Hematopoietic multipotent progenitor cell treated with erythropoietin and hydrocortisone succinate and interleukin-3 and kit ligand, for 8 days (in vitro differentiated cells): ENCODE measurements around the gene SERPINH1.

ENCODE experiments used
- DNase-seq: peaks from one replicate; pipeline ENCODE4 v3.0.0-alpha.2; 2015

Gene SERPINH1

DNA sequence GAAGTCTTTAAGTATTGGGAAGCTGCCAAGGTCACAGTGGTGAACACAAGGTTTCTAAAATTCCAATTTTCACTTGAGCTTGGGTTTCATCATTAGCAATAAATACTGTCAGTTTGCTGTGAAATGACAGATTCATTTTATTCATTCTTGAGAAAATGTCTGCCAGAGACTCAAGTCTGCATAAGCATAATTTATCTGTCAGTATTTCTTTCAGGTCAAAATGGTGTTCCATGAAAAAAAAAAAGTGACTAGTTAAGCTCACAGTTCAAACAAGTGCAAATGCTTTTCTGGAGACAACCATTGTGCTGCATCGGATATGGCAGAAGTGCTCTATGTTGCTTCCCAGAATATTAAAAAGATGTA is 28.2 kb upstream of the SERPINH1 start:
- no peak for DNase-seq

DNA sequence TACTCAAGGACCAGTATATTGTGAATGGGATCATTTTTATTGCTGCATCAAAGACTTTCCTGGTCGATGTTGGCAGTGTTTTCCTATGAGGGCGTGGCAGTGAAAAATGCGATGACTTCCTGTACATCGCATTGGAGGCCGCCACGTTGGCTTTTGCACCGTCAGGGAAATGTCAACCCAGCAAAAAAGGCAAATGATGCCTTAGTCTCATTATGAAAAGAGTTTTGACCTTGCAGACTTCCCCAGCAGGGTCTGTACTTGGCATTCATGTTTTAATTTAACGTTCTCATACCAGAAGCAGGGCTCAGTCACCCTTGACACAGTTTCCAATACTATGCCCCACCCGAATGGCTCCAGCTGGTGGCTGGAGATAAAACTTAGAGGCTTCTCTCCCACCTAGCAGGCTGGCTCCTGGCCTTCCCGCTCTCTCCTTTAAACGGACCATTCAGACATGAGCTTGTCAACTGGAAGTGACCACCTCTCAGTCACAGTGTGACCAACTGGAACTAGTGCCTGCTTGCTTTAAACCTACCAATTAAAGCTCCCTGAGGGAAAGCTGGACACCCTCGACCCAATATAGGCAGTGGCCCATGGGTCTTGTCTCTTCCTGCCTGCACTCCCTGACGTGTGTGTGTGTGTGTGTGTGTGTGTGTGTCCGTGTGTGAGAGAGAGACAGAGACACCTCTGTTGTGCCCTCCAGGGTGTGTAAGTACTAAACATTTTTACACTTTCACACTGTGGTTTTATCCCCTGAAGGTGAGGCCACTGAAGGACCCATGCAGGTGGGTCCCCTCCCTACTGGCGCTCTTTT is 27.6 kb upstream of the SERPINH1 start:
- peak; percentile 99 for DNase-seq

DNA sequence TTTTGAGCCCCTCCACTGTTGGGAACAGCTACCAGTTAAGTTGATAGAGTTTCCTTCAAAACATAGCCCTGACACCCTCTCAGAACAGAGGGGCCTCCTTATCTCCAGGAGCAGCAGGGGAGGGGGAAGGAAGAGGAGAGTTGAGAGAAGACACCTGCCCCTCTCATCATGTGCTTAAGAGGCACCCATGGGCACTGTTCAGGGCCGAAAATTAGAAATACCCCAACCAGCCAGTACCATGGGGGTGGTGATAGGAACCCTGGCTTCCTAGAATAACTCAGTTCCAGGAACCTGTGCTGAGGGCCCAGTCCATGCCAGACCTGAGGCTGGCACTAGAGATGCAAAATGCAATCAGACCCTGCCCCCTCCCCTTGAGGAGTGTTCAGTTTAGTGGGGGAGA is 27.0 kb upstream of the SERPINH1 start:
- DNase-seq, result peak; percentile 99

- peak; percentile 58 for DNase-seq
Measured at GRCh38 chr11:75536786-75537641, 25.0 kb upstream of the SERPINH1 start.

DNA sequence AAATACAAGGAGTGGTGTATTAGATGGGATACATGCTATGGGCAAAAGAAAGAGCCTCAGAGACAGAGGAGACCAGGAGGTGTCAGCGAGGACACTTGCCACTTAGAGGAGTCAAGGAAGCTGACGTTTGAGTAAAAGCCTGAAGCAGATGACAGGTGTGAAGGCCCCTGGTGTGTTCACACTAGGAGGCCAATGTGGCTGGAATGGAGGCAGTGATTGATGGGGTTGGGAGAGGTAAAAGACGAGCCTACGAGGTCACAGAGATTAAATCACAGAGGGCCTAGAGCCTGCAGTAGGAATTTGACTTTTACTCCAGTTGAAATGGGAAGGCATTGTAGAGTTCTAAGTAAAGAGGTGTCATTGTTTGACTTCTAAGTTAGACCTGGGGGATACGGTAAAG is 24.3 kb upstream of the SERPINH1 start:
- DNase-seq, result no peak

DNA sequence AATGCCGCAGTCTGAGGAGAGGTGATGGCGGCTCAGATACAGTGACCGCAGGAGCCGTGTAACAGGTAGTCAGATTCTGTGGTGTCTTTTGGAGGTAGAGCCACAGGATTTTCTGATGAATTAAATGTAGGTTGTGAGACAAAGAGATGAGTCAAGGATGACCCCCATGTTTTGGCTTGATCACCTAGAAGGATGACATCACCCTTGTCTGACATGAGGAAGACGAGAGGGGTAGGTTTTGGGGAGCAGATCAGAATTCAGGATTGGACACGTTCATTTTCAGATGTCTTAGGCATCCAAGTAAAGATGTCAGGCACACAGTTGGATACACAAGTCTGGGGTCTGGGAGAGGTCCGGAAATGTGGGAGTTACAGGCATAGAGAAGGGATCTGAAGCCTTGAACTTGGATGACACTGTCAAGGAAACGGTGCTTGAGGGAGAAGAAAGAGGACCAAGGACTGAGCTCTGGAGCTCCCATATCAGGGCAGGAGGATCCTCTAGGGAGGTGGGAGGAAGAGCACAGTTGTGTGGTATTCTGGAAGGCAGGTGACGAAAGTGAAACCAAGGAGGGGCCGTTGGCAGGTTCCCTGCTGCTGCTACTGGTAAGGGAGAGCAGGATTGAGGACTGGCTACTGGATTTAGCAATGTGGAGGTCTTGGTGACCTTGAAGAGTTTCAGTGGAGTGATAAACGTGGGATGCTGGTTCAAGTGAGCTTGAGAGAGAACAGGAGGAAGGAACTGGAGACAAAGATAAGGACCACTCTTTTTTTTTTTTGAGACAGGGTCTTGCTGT is 23.7 kb upstream of the SERPINH1 start:
- DNase-seq, result no peak

- DNase-seq, result no peak
Measured at GRCh38 chr11:75539459-75540334, 22.4 kb upstream of the SERPINH1 start.

DNA sequence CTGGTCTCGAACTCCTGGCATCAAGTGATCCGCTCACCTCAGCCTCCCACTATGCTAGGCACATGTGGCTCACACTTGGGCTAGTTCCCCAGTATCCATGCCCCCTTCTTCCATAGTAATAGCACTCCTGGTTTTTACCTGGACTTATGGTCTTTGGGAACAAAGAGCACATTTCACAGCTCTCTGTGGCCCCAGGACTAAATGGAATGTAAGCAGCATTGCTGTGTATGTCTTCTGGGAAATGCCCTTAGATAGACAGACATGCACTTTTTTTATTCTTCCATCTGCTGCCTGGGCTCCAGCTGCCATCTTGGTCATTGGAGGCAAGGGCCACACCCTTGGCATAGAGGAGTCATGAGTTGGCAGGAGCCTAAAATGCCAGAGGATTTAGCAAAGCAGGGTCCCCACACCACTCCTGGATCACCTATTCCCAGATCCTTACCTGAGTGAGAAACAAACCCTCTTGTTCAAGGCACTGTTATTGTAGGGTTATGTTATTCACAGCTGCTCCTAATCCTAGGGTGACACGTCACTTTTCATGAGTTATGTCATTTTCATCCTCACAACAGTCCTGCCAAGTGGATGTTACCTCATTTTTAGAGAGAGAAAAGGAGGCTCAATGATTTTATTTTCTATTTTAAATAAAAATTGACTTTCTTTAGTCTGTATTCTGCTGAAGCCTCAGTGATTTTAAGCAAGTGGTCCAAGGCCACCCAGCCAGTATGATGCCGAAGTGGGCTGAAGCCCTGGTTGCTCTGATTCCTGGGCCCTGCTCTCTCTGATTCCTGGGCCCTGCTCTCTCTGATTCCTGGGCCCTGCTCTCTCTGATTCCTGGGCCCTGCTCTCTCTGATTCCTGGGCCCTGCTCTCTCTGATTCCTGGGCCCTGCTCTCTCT is 20.6 kb upstream of the SERPINH1 start:
- DNase-seq, result no peak

GRCh38 chr11:75542088-75542438 is 20.0 kb upstream of the SERPINH1 start:
- DNase-seq, result no peak

DNA sequence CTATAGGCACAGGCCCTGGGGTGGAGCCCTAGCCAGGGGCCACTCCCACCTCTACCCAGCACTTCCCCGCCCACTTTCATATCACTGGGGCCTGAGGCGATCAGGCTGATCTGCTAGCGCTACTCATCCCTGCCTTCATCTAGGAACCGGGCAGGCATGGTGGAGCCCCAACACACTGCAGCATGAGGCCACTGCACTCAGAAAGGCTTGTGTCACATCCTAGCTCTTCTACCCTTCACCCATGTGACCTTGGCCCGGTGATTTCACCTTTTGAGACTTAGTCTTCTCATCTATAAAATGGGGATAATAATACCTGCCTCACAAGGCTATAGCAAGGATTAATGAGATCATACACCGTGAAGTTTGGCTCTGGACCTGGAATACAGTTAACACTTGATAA is 18.2 kb upstream of the SERPINH1 start:
- peak; percentile 92 for DNase-seq

DNA sequence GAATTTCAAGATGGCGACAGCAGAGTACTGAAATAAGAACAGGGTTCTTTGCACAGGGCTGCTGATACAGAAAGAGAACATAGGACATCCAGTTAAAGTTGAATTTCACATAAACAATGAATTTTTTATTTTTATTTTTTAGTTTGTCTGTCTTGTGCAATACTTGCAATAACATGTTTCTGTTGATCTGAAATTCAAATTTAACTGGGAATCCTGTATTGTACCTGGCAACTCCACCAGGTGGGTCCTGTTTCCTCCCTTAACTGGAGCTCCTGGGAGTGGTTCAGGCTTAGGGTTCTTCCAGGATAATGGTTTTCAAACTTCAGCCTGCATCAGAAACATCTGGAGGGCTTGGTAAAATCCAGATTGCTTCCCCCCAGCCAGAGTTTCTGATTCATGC is 14.9 kb upstream of the SERPINH1 start:
- DNase-seq, result no peak

- peak; percentile 77 for DNase-seq
Measured at GRCh38 chr11:75547617-75548058, 14.4 kb upstream of the SERPINH1 start.

GRCh38 chr11:75548595-75549272 is 13.3 kb upstream of the SERPINH1 start:
- DNase-seq, result no peak

DNA sequence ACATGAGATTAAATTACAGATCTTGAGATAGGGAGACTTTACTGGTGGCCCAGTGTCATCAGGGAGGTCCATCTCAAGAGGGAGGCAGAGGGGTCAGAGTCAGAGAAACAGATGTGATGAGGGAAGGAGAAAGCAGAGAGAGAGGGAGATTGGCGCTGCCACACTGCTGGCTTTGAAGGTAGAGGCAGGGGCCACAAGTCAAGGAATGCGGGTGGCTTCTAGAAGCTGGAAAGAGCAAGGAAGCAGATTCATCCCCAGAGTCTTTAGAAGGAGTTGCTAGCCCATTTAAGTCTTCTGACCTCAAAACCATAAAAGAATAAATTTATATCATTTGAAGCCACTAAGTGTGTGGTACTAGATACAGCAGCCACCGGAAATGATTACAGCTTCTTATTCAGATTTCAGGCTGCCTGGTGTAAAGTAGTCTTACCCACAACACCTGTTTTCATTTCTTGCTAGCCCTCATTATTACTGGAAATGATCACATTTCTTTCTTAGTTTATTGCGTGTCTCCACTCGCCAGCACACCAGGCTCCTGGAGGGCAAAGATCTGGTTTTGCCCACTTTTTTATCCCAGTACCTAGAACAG is 12.6 kb upstream of the SERPINH1 start:
- no peak for DNase-seq

GRCh38 chr11:75553182-75553581 is 8.9 kb upstream of the SERPINH1 start:
- DNase-seq, result no peak

DNA sequence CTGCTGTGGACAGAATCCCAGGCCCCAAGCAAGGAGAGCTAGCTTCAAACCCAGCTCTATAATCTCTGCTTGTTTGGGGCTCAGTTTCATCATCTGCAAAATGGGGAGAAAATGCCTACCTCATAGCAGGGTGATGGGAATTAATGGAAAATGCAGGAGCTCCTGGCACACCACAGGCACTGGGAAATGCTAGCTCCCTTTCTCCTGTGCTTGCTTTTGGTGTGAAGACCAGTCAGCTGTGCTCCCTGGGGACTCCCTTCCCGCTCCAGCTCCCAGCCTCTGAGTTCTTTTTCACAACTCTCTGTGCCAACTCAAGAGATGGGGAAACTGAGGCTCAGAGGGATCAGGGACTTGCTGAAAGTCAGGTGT is 8.2 kb upstream of the SERPINH1 start:
- DNase-seq, result no peak

DNA sequence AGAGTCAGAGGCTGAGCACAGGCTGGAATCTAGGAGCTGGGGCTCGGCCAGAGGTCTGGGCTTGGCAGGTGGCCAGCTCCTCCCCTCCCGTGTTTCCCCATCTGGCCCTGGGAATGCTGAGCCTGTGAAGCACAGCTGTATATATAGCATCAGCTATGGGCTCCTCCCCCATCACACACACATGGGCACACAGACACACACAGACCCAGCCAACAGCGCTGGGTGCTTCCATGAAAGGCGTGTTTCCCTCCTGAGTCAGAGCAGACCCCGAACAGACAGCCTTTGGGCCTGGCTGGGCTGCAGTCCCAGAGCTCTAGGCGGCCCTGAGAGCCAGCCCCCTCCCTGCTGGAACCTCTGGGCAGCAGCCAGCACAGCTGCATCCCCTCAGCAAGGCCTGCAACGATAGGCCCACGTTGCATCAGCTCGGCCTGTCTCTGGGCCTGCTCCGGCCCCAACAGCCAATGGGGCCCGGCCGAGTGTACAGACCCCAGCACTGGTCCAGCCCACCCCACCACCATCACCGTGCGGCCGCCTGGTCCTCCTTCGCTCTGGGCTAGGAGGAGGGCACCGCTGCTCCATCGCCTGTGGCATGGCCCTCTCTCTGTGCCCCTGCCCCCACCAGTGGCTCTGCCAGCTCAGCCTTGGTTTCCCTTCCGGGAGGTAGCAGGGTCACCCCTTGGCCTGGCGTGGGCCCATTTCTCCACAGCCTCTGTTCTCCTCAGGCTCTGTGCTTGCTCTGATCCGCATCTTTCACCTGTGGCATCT is 7.6 kb upstream of the SERPINH1 start:
- DNase-seq, result no peak

- DNase-seq, result no peak
Measured at GRCh38 chr11:75555079-75555811, 6.8 kb upstream of the SERPINH1 start.

DNA sequence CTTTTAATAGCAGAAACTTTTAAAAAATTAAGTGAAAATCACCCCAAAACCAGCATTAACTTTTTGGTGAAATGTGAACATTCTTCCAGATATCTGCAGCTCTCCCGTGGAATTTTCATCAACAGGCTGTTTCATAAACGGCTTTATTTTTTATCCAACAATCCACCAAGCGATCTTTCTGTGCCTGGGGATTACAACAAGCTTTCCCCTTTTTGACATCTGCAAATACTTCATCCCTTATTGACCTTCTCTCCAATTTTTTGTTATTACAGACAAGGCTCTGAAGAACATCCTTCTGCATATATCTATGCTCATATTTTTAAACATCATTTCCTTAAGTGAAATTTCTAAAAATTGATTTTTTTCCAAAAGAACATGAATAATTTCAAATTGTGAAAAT is 5.8 kb upstream of the SERPINH1 start:
- DNase-seq, result no peak
